Stimulated activated effector memory CD8-positive, alpha-beta T cell treated with anti-CD3 and anti-CD28 coated beads, Interleukin-12 subunit alpha, Interleukin-12 subunit beta, amount 100 ng/mL, for 72 hours (primary cell): ENCODE data around the gene ANKRD37.

ENCODE experiments used
- ATAC-seq: fragments of 150-1000 bp; cut with Tn5 transposase; 2 replicates; pipeline ENCODE4 v1.10.0; 2021
- DNase-seq, 2 donors: peaks; one replicate each; pipeline ENCODE4 v3.0.0; 2021 to 2022; ENCODE audit warnings: low spot score in 2 of 2
- H3K27ac Mint-ChIP-seq: one replicate; pipeline ENCODE4 v1.8.0; 2022; ENCODE audit warnings: mild to moderate bottlenecking, mixed read lengths
- H3K36me3 Mint-ChIP-seq: one replicate; pipeline ENCODE4 v1.8.0; 2022; ENCODE audit warnings: mild to moderate bottlenecking, mixed read lengths
- H3K4me1 Mint-ChIP-seq: one replicate; pipeline ENCODE4 v1.8.0; 2022; ENCODE audit warnings: mixed read lengths
- H3K4me3 Mint-ChIP-seq: one replicate; pipeline ENCODE4 v1.8.0; 2022; ENCODE audit warnings: mild to moderate bottlenecking, mixed read lengths
- H3K9me3 Mint-ChIP-seq: one replicate; pipeline ENCODE4 v1.8.0; 2022; ENCODE audit warnings: mixed read lengths

The ANKRD37 gene

GRCh38 chr4:185370268-185370949 lies 26.2 kb upstream of the ANKRD37 start:
- ATAC-seq (no peak), DNase-seq (no peak)
- H3K9me3 Mint-ChIP-seq = no peaks in the 10 kb centered on the region
- H3K27ac Mint-ChIP-seq = no peak overlapping the region
- no peaks in the 10 kb centered on the region for H3K36me3 Mint-ChIP-seq
- no peak overlapping the region for H3K4me3 Mint-ChIP-seq
- no peaks in the 10 kb centered on the region for H3K4me1 Mint-ChIP-seq

GRCh38 chr4:185371702-185372101 lies 24.9 kb upstream of the ANKRD37 start:
- no peak for DNase-seq
- H3K9me3 Mint-ChIP-seq = no peaks in the 10 kb centered on the region
- H3K27ac Mint-ChIP-seq = no peak overlapping the region
- no peaks in the 10 kb centered on the region for H3K4me1 Mint-ChIP-seq
- no peaks in the 10 kb centered on the region for H3K36me3 Mint-ChIP-seq
- no peak overlapping the region for H3K4me3 Mint-ChIP-seq
- no peak for ATAC-seq

GRCh38 chr4:185374027-185374426 lies 22.6 kb upstream of the ANKRD37 start:
- Mint-ChIP-seq H3K9me3 (no peaks in the 10 kb centered on the region), H3K4me3 (no peak overlapping the region), H3K4me1 (no peaks in the 10 kb centered on the region), H3K27ac (no peak overlapping the region), H3K36me3 (no peaks in the 10 kb centered on the region)
- no peak for ATAC-seq
- no peak for DNase-seq

GRCh38 chr4:185374573-185374972 lies 22.1 kb upstream of the ANKRD37 start:
- H3K27ac Mint-ChIP-seq = no peak overlapping the region
- no peaks in the 10 kb centered on the region for H3K9me3 Mint-ChIP-seq
- no peaks in the 10 kb centered on the region for H3K36me3 Mint-ChIP-seq
- no peaks in the 10 kb centered on the region for H3K4me1 Mint-ChIP-seq
- no peak overlapping the region for H3K4me3 Mint-ChIP-seq
- DNase-seq (no peak), ATAC-seq (no peak)

GRCh38 chr4:185378264-185378663 lies 18.4 kb upstream of the ANKRD37 start:
- no peaks in the 10 kb centered on the region for H3K4me1 Mint-ChIP-seq
- no peak overlapping the region for H3K4me3 Mint-ChIP-seq
- H3K27ac Mint-ChIP-seq = no peak overlapping the region
- no peaks in the 10 kb centered on the region for H3K36me3 Mint-ChIP-seq
- peaks cover 6% of the 10 kb centered on the region for H3K9me3 Mint-ChIP-seq
- DNase-seq = no peak
- ATAC-seq = no peak

- no peak overlapping the region for H3K4me3 Mint-ChIP-seq
- no peaks in the 10 kb centered on the region for H3K4me1 Mint-ChIP-seq
- DNase-seq (no peak), ATAC-seq (no peak)
- peaks cover 6% of the 10 kb centered on the region for H3K9me3 Mint-ChIP-seq
- H3K27ac Mint-ChIP-seq = no peak overlapping the region
- no peaks in the 10 kb centered on the region for H3K36me3 Mint-ChIP-seq
Measured at GRCh38 chr4:185379326-185380295, 17.0 kb upstream of the ANKRD37 start.

GRCh38 chr4:185380320-185380719 lies 16.3 kb upstream of the ANKRD37 start:
- peaks cover 6% of the 10 kb centered on the region for H3K9me3 Mint-ChIP-seq
- no peak for DNase-seq
- no peaks in the 10 kb centered on the region for H3K4me1 Mint-ChIP-seq

GRCh38 chr4:185381288-185382196 lies 15.1 kb upstream of the ANKRD37 start:
- ATAC-seq = no peak
- H3K4me3 Mint-ChIP-seq = no peak overlapping the region
- H3K9me3 Mint-ChIP-seq = peaks cover 6% of the 10 kb centered on the region

More at GRCh38 chr4:185380320-185380719, 16.3 kb upstream of the ANKRD37 start:
- ATAC-seq = no peak
- Mint-ChIP-seq H3K36me3 (no peaks in the 10 kb centered on the region), H3K4me3 (no peak overlapping the region), H3K27ac (no peak overlapping the region)

GRCh38 chr4:185382754-185383153 lies 13.9 kb upstream of the ANKRD37 start:
- Mint-ChIP-seq H3K36me3 (peaks cover 4% of the 10 kb centered on the region), H3K4me3 (no peak overlapping the region), H3K4me1 (no peaks in the 10 kb centered on the region), H3K9me3 (peaks cover 6% of the 10 kb centered on the region), H3K27ac (no peak overlapping the region)
- no peak for ATAC-seq
- DNase-seq = no peak

More at GRCh38 chr4:185381288-185382196, 15.1 kb upstream of the ANKRD37 start:
- Mint-ChIP-seq H3K4me1 (no peaks in the 10 kb centered on the region), H3K36me3 (peaks cover 4% of the 10 kb centered on the region), H3K27ac (no peak overlapping the region)
- no peak for DNase-seq

GRCh38 chr4:185383451-185383850 lies 13.2 kb upstream of the ANKRD37 start:
- no peak overlapping the region for H3K27ac Mint-ChIP-seq
- H3K36me3 Mint-ChIP-seq = peaks cover 4% of the 10 kb centered on the region
- no peak overlapping the region for H3K4me3 Mint-ChIP-seq
- peaks cover 6% of the 10 kb centered on the region for H3K9me3 Mint-ChIP-seq
- DNase-seq (no peak), ATAC-seq (no peak)
- H3K4me1 Mint-ChIP-seq = no peaks in the 10 kb centered on the region

- DNase-seq = no peak
- H3K4me3 Mint-ChIP-seq = no peak overlapping the region
- peaks cover 4% of the 10 kb centered on the region for H3K36me3 Mint-ChIP-seq
- H3K27ac Mint-ChIP-seq = no peak overlapping the region
- ATAC-seq = no peak
- peaks cover 6% of the 10 kb centered on the region for H3K9me3 Mint-ChIP-seq
- H3K4me1 Mint-ChIP-seq = no peaks in the 10 kb centered on the region
Measured at GRCh38 chr4:185384061-185384460, 12.6 kb upstream of the ANKRD37 start.

- no peak for DNase-seq
- no peak for ATAC-seq
- H3K36me3 Mint-ChIP-seq = peaks cover 4% of the 10 kb centered on the region
- no peaks in the 10 kb centered on the region for H3K4me1 Mint-ChIP-seq
- no peak overlapping the region for H3K27ac Mint-ChIP-seq
- peaks cover 6% of the 10 kb centered on the region for H3K9me3 Mint-ChIP-seq
- no peak overlapping the region for H3K4me3 Mint-ChIP-seq
Measured at GRCh38 chr4:185384930-185385331, 11.7 kb upstream of the ANKRD37 start.

- Mint-ChIP-seq H3K9me3 (no peaks in the 10 kb centered on the region), H3K4me3 (no peak overlapping the region), H3K4me1 (no peaks in the 10 kb centered on the region), H3K36me3 (peaks cover 4% of the 10 kb centered on the region), H3K27ac (no peak overlapping the region)
- DNase-seq (no peak), ATAC-seq (no peak)
Measured at GRCh38 chr4:185387957-185388356, 8.7 kb upstream of the ANKRD37 start.

GRCh38 chr4:185390941-185391340 lies 5.7 kb upstream of the ANKRD37 start:
- DNase-seq (no peak), ATAC-seq (no peak)
- Mint-ChIP-seq H3K36me3 (no peaks in the 10 kb centered on the region), H3K4me1 (peaks cover 9% of the 10 kb centered on the region), H3K27ac (no peak overlapping the region), H3K9me3 (no peaks in the 10 kb centered on the region), H3K4me3 (no peak overlapping the region)

GRCh38 chr4:185392156-185392555 lies 4.5 kb upstream of the ANKRD37 start:
- peaks cover 12% of the 10 kb centered on the region for H3K36me3 Mint-ChIP-seq
- H3K4me3 Mint-ChIP-seq = no peak overlapping the region
- no peak for DNase-seq
- H3K27ac Mint-ChIP-seq = no peak overlapping the region
- no peaks in the 10 kb centered on the region for H3K9me3 Mint-ChIP-seq
- ATAC-seq = no peak
- peaks cover 13% of the 10 kb centered on the region for H3K4me1 Mint-ChIP-seq
